HEK293 (cell line): ENCODE data around the gene DIP2A.

Experiments
- CTCF ChIA-PET: fragments of 350-600 bp; formaldehyde crosslinking; extraction: SDS; loops from one replicate; lab custom pipeline; 2021; ENCODE audit warnings: antibody characterized with exemption; lab: Yijun Ruan, JAX
- POLR2A ChIA-PET: fragments of 300-600 bp; formaldehyde crosslinking; extraction: SDS; loops from one replicate; lab custom pipeline; 2020; ENCODE audit warnings: antibody characterized with exemption, inconsistent platforms; lab: Yijun Ruan, JAX
- H3K27ac ChIP-seq: fragments of 200-500 bp; sonication (Bioruptor generic); 2 replicates; pipeline ENCODE4 v1.5.1; 2014; ENCODE audit warnings: low read depth, low read length, control low read depth, inconsistent platforms; ENCODE audit errors: extremely low read depth
- H3K36me3 ChIP-seq, 2 experiments: fragments of 200-500 bp in 1 of 2; sonication (Bioruptor generic) in 1 of 2; 1 replicate in 1 of 2; 2 replicates in 1 of 2; pipeline ENCODE4 v1.5.1; 2014 to 2017; ENCODE audit warnings: inconsistent platforms in 2 of 2, low read length in 2 of 2; ENCODE audit not compliant: control insufficient read depth in 2 of 2, insufficient read depth in 1 of 2
- H3K4me1 ChIP-seq: fragments of 200-500 bp; sonication (Bioruptor generic); 2 replicates; pipeline ENCODE4 v1.5.1; 2014; ENCODE audit warnings: mild to moderate bottlenecking, low read length, inconsistent platforms; ENCODE audit not compliant: control insufficient read depth, insufficient read depth
- H3K4me3 ChIP-seq: 2 replicates; pipeline ENCODE4 v1.5.1; 2011; ENCODE audit warnings: low read depth, mild to moderate bottlenecking, control low read depth, low read length, moderate library complexity
- H3K9me3 ChIP-seq: fragments of 200-500 bp; sonication (Bioruptor generic); 2 replicates; pipeline ENCODE4 v1.5.1; 2014; ENCODE audit warnings: low read depth, low read length, inconsistent platforms; ENCODE audit not compliant: control insufficient read depth, insufficient read depth
- AEBP2 ChIP-seq: fragments of 450-650 bp; formaldehyde crosslinking; IDR thresholded peaks from 2 replicates; pipeline ENCODE4 v1.5.1; 2016; ENCODE audit warnings: missing biosample characterization, missing genetic modification characterization, borderline replicate concordance
- CTCF ChIP-seq: fragments of 450-650 bp; formaldehyde crosslinking; IDR thresholded peaks from 2 replicates; pipeline ENCODE4 v1.5.1; 2016; ENCODE audit warnings: missing biosample characterization, missing genetic modification characterization
- FEZF1 ChIP-seq: fragments of 450-650 bp; formaldehyde crosslinking; IDR thresholded peaks from 2 replicates; pipeline ENCODE4 v1.5.1; 2016; ENCODE audit warnings: missing biosample characterization, missing genetic modification characterization
- GFI1B ChIP-seq: fragments of 450-650 bp; formaldehyde crosslinking; IDR thresholded peaks from 2 replicates; pipeline ENCODE4 v1.5.1; 2016; ENCODE audit warnings: missing biosample characterization, missing genetic modification characterization
- PRDM10 ChIP-seq: fragments of 450-650 bp; formaldehyde crosslinking; IDR thresholded peaks from 2 replicates; pipeline ENCODE4 v1.5.1; 2016; ENCODE audit warnings: missing biosample characterization, missing genetic modification characterization
- SP3 ChIP-seq: fragments of 450-650 bp; formaldehyde crosslinking; IDR thresholded peaks from 2 replicates; pipeline ENCODE4 v1.5.1; 2016; ENCODE audit warnings: missing biosample characterization, missing genetic modification characterization
- ZNF133 ChIP-seq: fragments of 450-650 bp; formaldehyde crosslinking; IDR thresholded peaks from 2 replicates; pipeline ENCODE4 v1.5.1; 2016; ENCODE audit warnings: missing biosample characterization, missing genetic modification characterization
- ZNF184 ChIP-seq: fragments of 450-650 bp; IDR thresholded peaks from 2 replicates; pipeline ENCODE4 v1.5.1; 2018; ENCODE audit warnings: missing biosample characterization, mild to moderate bottlenecking, missing genetic modification characterization
- ZNF37A ChIP-seq: fragments of 450-650 bp; IDR thresholded peaks from 2 replicates; pipeline ENCODE4 v1.5.1; 2018; ENCODE audit warnings: missing biosample characterization, missing genetic modification characterization
- ZNF544 ChIP-seq: fragments of 450-650 bp; formaldehyde crosslinking; IDR thresholded peaks from 2 replicates; pipeline ENCODE4 v1.5.0; 2017; ENCODE audit warnings: missing biosample characterization, missing genetic modification characterization
- ZNF549 ChIP-seq: fragments of 450-650 bp; IDR thresholded peaks from 2 replicates; pipeline ENCODE4 v1.5.1; 2018; ENCODE audit warnings: missing biosample characterization, missing genetic modification characterization, mild to moderate bottlenecking, inconsistent platforms, moderate library complexity
- ZNF558 ChIP-seq: fragments of 450-650 bp; formaldehyde crosslinking; IDR thresholded peaks from 2 replicates; pipeline ENCODE4 v1.5.1; 2016; ENCODE audit warnings: missing biosample characterization, missing genetic modification characterization
- ZNF704 ChIP-seq: fragments of 450-650 bp; formaldehyde crosslinking; IDR thresholded peaks from 2 replicates; pipeline ENCODE4 v1.5.1; 2016; ENCODE audit warnings: missing biosample characterization, missing genetic modification characterization
- ZNF707 ChIP-seq: fragments of 450-650 bp; formaldehyde crosslinking; IDR thresholded peaks from 2 replicates; pipeline ENCODE4 v1.5.1; 2016; ENCODE audit warnings: missing biosample characterization, missing genetic modification characterization
- ZSCAN16 ChIP-seq: fragments of 450-650 bp; formaldehyde crosslinking; IDR thresholded peaks from 2 replicates; pipeline ENCODE4 v1.5.1; 2016; ENCODE audit warnings: missing biosample characterization, missing genetic modification characterization

Gene DIP2A

GRCh38 chr21:46418265-46418946, 40.3 kb upstream of the DIP2A start (continued):
- TF ChIP-seq GFI1B (tag by site-specific recombination): no peak

- peaks cover 22 to 85% of the 10 kb centered on the region in 2 experiments for H3K36me3 ChIP-seq
- POLR2A ChIA-PET: no interaction called here
- CTCF ChIA-PET: interaction anchor here (0.7 kb wide), 1 partner anchor 277 kb away, joined by 4 read pairs; no protein-coding TSS in a partner anchor
These were observed 38.2 kb upstream of the DIP2A start for GRCh38 chr21:46420241-46421190.

More at GRCh38 chr21:46420241-46421190, 38.2 kb upstream of the DIP2A start:
- no peak overlapping the region for H3K4me3 ChIP-seq
- no peak overlapping the region for H3K27ac ChIP-seq
- H3K4me1 ChIP-seq: no peaks in the 10 kb centered on the region
- no peaks in the 10 kb centered on the region for H3K9me3 ChIP-seq
- TF ChIP-seq SP3 (tag by site-specific recombination) (no peak), ZSCAN16 (tag by site-specific recombination) (no peak), ZNF133 (tag by site-specific recombination) (no peak), CTCF (no peak), PRDM10 (tag by site-specific recombination) (no peak), ZNF37A (tag by site-specific recombination) (no peak), ZNF549 (no peak), ZNF707 (tag by site-specific recombination) (no peak), ZNF544 (tag by site-specific recombination) (no peak), ZNF704 (tag by site-specific recombination) (no peak), FEZF1 (no peak), ZNF184 (tag by site-specific recombination) (no peak), AEBP2 (tag by site-specific recombination) (no peak), ZNF558 (tag by site-specific recombination) (no peak)
